ENCODE data around the gene RFK. TPM values are rescaled to one million over a fixed set of nuclear protein-coding genes. Genes with fewer than 3 reads are reported as not detected.
A peak's percentile ranks its signal among the peaks of the same experiment; 100 is the strongest.

The RFK gene
- total and polyA plus RNA-seq, 2 donors = 16.2 to 17.0 TPM

- H3K4me1 ChIP-seq (ENCODE audit: control insufficient read depth in 2 of 2, insufficient read depth in 2 of 2, low read length in 2 of 2) = no peaks in the 10 kb centered on the region
- no peak for DNase-seq (ENCODE audit: low read depth in 6 of 9, low spot score in 9 of 9)
- no peak overlapping the region for H3K4me3 ChIP-seq (ENCODE audit: low read length in 2 of 2)
- H3K36me3 ChIP-seq (ENCODE audit: control insufficient read depth in 2 of 2, insufficient read depth in 2 of 2, low read length in 1 of 2) = no peaks in the 10 kb centered on the region
- H3K9me3 ChIP-seq (ENCODE audit: control insufficient read depth in 2 of 2, insufficient read depth in 1 of 2, low read length in 1 of 2) = no peaks in the 10 kb centered on the region
- H3K27me3 ChIP-seq (ENCODE audit: control insufficient read depth in 2 of 2, insufficient read depth in 1 of 2, low read length in 1 of 2) = no peaks in the 10 kb centered on the region
- no peak overlapping the region for H3K27ac ChIP-seq (ENCODE audit: low read depth in 1 of 2, low read length in 1 of 2)
Measured at GRCh38 chr9:76415731-76416130, 21.5 kb upstream of the RFK start.

- DNase-seq (ENCODE audit: low read depth in 6 of 9, low spot score in 9 of 9) = no peak
- no peaks in the 10 kb centered on the region for H3K9me3 ChIP-seq (ENCODE audit: control insufficient read depth in 2 of 2, insufficient read depth in 1 of 2, low read length in 1 of 2)
- no peaks in the 10 kb centered on the region for H3K4me1 ChIP-seq (ENCODE audit: control insufficient read depth in 2 of 2, insufficient read depth in 2 of 2, low read length in 2 of 2)
- H3K4me3 ChIP-seq (ENCODE audit: low read length in 2 of 2) = no peak overlapping the region
- WGBS = 76% methylated on average over 2 of the region's 2 CpGs
- no peak overlapping the region for H3K27ac ChIP-seq (ENCODE audit: low read depth in 1 of 2, low read length in 1 of 2)
- no peaks in the 10 kb centered on the region for H3K27me3 ChIP-seq (ENCODE audit: control insufficient read depth in 2 of 2, insufficient read depth in 1 of 2, low read length in 1 of 2)
- H3K36me3 ChIP-seq (ENCODE audit: control insufficient read depth in 2 of 2, insufficient read depth in 2 of 2, low read length in 1 of 2) = no peaks in the 10 kb centered on the region
Measured at GRCh38 chr9:76415154-76415553, 20.9 kb upstream of the RFK start.

- Histone ChIP-seq H3K4me1 (ENCODE audit: control insufficient read depth in 2 of 2, insufficient read depth in 2 of 2, low read length in 2 of 2) (no peaks in the 10 kb centered on the region), H3K27me3 (ENCODE audit: control insufficient read depth in 2 of 2, insufficient read depth in 1 of 2, low read length in 1 of 2) (no peaks in the 10 kb centered on the region), H3K27ac (ENCODE audit: low read depth in 1 of 2, low read length in 1 of 2) (no peak overlapping the region), H3K4me3 (ENCODE audit: low read length in 2 of 2) (no peak overlapping the region), H3K36me3 (ENCODE audit: control insufficient read depth in 2 of 2, insufficient read depth in 2 of 2, low read length in 1 of 2) (no peaks in the 10 kb centered on the region), H3K9me3 (ENCODE audit: control insufficient read depth in 2 of 2, insufficient read depth in 1 of 2, low read length in 1 of 2) (no peaks in the 10 kb centered on the region)
- 88% methylated on average over 4 of the region's 4 CpGs for WGBS
- DNase-seq (ENCODE audit: low read depth in 6 of 9, low spot score in 9 of 9) = no peak
Measured at GRCh38 chr9:76414661-76415060, 20.4 kb upstream of the RFK start.

GRCh38 chr9:76413658-76414057 is 19.4 kb upstream of the RFK start:
- Histone ChIP-seq H3K4me1 (ENCODE audit: control insufficient read depth in 2 of 2, insufficient read depth in 2 of 2, low read length in 2 of 2) (no peaks in the 10 kb centered on the region), H3K27ac (ENCODE audit: low read depth in 1 of 2, low read length in 1 of 2) (no peak overlapping the region), H3K9me3 (ENCODE audit: control insufficient read depth in 2 of 2, insufficient read depth in 1 of 2, low read length in 1 of 2) (no peaks in the 10 kb centered on the region), H3K36me3 (ENCODE audit: control insufficient read depth in 2 of 2, insufficient read depth in 2 of 2, low read length in 1 of 2) (no peaks in the 10 kb centered on the region), H3K4me3 (ENCODE audit: low read length in 2 of 2) (no peak overlapping the region), H3K27me3 (ENCODE audit: control insufficient read depth in 2 of 2, insufficient read depth in 1 of 2, low read length in 1 of 2) (no peaks in the 10 kb centered on the region)
- DNase-seq (ENCODE audit: low read depth in 6 of 9, low spot score in 9 of 9) = no peak

GRCh38 chr9:76412638-76413037 is 18.4 kb upstream of the RFK start:
- no peak overlapping the region for H3K4me3 ChIP-seq (ENCODE audit: low read length in 2 of 2)
- 71% methylated on average over 2 of the region's 2 CpGs for WGBS
- no peaks in the 10 kb centered on the region for H3K27me3 ChIP-seq (ENCODE audit: control insufficient read depth in 2 of 2, insufficient read depth in 1 of 2, low read length in 1 of 2)
- H3K4me1 ChIP-seq (ENCODE audit: control insufficient read depth in 2 of 2, insufficient read depth in 2 of 2, low read length in 2 of 2) = no peaks in the 10 kb centered on the region
- H3K36me3 ChIP-seq (ENCODE audit: control insufficient read depth in 2 of 2, insufficient read depth in 2 of 2, low read length in 1 of 2) = no peaks in the 10 kb centered on the region
- H3K9me3 ChIP-seq (ENCODE audit: control insufficient read depth in 2 of 2, insufficient read depth in 1 of 2, low read length in 1 of 2) = no peaks in the 10 kb centered on the region
- DNase-seq (ENCODE audit: low read depth in 6 of 9, low spot score in 9 of 9) = no peak
- H3K27ac ChIP-seq (ENCODE audit: low read depth in 1 of 2, low read length in 1 of 2) = no peak overlapping the region

GRCh38 chr9:76405868-76406267 is 11.6 kb upstream of the RFK start:
- no peaks in the 10 kb centered on the region for H3K4me1 ChIP-seq (ENCODE audit: control insufficient read depth in 2 of 2, insufficient read depth in 2 of 2, low read length in 2 of 2)
- no peak overlapping the region for H3K4me3 ChIP-seq (ENCODE audit: low read length in 2 of 2)
- DNase-seq (ENCODE audit: low read depth in 6 of 9, low spot score in 9 of 9) = no peak
- H3K9me3 ChIP-seq (ENCODE audit: control insufficient read depth in 2 of 2, insufficient read depth in 1 of 2, low read length in 1 of 2) = no peaks in the 10 kb centered on the region
- no peak overlapping the region for H3K27ac ChIP-seq (ENCODE audit: low read depth in 1 of 2, low read length in 1 of 2)
- H3K36me3 ChIP-seq (ENCODE audit: control insufficient read depth in 2 of 2, insufficient read depth in 2 of 2, low read length in 1 of 2) = no peaks in the 10 kb centered on the region
- no peaks in the 10 kb centered on the region for H3K27me3 ChIP-seq (ENCODE audit: control insufficient read depth in 2 of 2, insufficient read depth in 1 of 2, low read length in 1 of 2)

- Histone ChIP-seq H3K36me3 (ENCODE audit: control insufficient read depth in 2 of 2, insufficient read depth in 2 of 2, low read length in 1 of 2) (no peaks in the 10 kb centered on the region), H3K9me3 (ENCODE audit: control insufficient read depth in 2 of 2, insufficient read depth in 1 of 2, low read length in 1 of 2) (no peaks in the 10 kb centered on the region), H3K4me1 (ENCODE audit: control insufficient read depth in 2 of 2, insufficient read depth in 2 of 2, low read length in 2 of 2) (no peaks in the 10 kb centered on the region), H3K4me3 (ENCODE audit: low read length in 2 of 2) (no peak overlapping the region), H3K27me3 (ENCODE audit: control insufficient read depth in 2 of 2, insufficient read depth in 1 of 2, low read length in 1 of 2) (no peaks in the 10 kb centered on the region), H3K27ac (ENCODE audit: low read depth in 1 of 2, low read length in 1 of 2) (no peak overlapping the region)
- 94% methylated on average over 3 of the region's 3 CpGs for WGBS
- DNase-seq (ENCODE audit: low read depth in 6 of 9, low spot score in 9 of 9) = no peak
Measured at GRCh38 chr9:76405340-76405739, 11.1 kb upstream of the RFK start.

GRCh38 chr9:76404401-76404800 is 10.2 kb upstream of the RFK start:
- DNase-seq (ENCODE audit: low read depth in 6 of 9, low spot score in 9 of 9) = no peak
- 95% methylated on average over 1 of the region's 1 CpG for WGBS

GRCh38 chr9:76403352-76403751 is 9.1 kb upstream of the RFK start:
- DNase-seq (ENCODE audit: low read depth in 6 of 9, low spot score in 9 of 9) = peak; percentile 11 to 77 (median 33)

More at GRCh38 chr9:76404401-76404800, 10.2 kb upstream of the RFK start:
- Histone ChIP-seq H3K27ac (ENCODE audit: low read depth in 1 of 2, low read length in 1 of 2) (no peak overlapping the region), H3K4me3 (ENCODE audit: low read length in 2 of 2) (no peak overlapping the region), H3K4me1 (ENCODE audit: control insufficient read depth in 2 of 2, insufficient read depth in 2 of 2, low read length in 2 of 2) (no peaks in the 10 kb centered on the region), H3K27me3 (ENCODE audit: control insufficient read depth in 2 of 2, insufficient read depth in 1 of 2, low read length in 1 of 2) (no peaks in the 10 kb centered on the region), H3K9me3 (ENCODE audit: control insufficient read depth in 2 of 2, insufficient read depth in 1 of 2, low read length in 1 of 2) (no peaks in the 10 kb centered on the region), H3K36me3 (ENCODE audit: control insufficient read depth in 2 of 2, insufficient read depth in 2 of 2, low read length in 1 of 2) (no peaks in the 10 kb centered on the region)

More at GRCh38 chr9:76403352-76403751, 9.1 kb upstream of the RFK start:
- Histone ChIP-seq H3K36me3 (ENCODE audit: control insufficient read depth in 2 of 2, insufficient read depth in 2 of 2, low read length in 1 of 2) (no peaks in the 10 kb centered on the region), H3K9me3 (ENCODE audit: control insufficient read depth in 2 of 2, insufficient read depth in 1 of 2, low read length in 1 of 2) (no peaks in the 10 kb centered on the region), H3K27ac (ENCODE audit: low read depth in 1 of 2, low read length in 1 of 2) (no peak overlapping the region), H3K27me3 (ENCODE audit: control insufficient read depth in 2 of 2, insufficient read depth in 1 of 2, low read length in 1 of 2) (no peaks in the 10 kb centered on the region), H3K4me1 (ENCODE audit: control insufficient read depth in 2 of 2, insufficient read depth in 2 of 2, low read length in 2 of 2) (no peaks in the 10 kb centered on the region), H3K4me3 (ENCODE audit: low read length in 2 of 2) (peak overlapping the region in 1 of 2 donors; percentile 16)
- 2% methylated on average over 2 of the region's 2 CpGs for WGBS
